Germinal center (tissue), 1 donor: ENCODE data around the gene GPM6B.

Experiments
- DNase-seq: peaks from one replicate; pipeline ENCODE4 v3.0.0; 2012; ENCODE audit warnings: mixed read lengths, low spot score

Gene GPM6B

GRCh38 chrX:13825178-13825762, 8.4 kb upstream of the GPM6B start:
- DNase-seq, result no peak

- DNase-seq, result no peak
Observed at GRCh38 chrX:13824746-13825145, 7.9 kb upstream of the GPM6B start.

- DNase-seq, result no peak
Observed at GRCh38 chrX:13821738-13822137, 4.8 kb upstream of the GPM6B start.

- no peak for DNase-seq
Observed at GRCh38 chrX:13816176-13816575, 717 bp downstream of the GPM6B start.

- no peak for DNase-seq
Observed at GRCh38 chrX:13815664-13816063, 1.2 kb downstream of the GPM6B start.

- DNase-seq, result no peak
Observed at GRCh38 chrX:13808865-13809264, 8.0 kb downstream of the GPM6B start.

GRCh38 chrX:13808293-13808692, 8.6 kb downstream of the GPM6B start:
- DNase-seq, result no peak

GRCh38 chrX:13805241-13805640, 11.7 kb downstream of the GPM6B start:
- no peak for DNase-seq

GRCh38 chrX:13803116-13803515, 13.8 kb downstream of the GPM6B start:
- no peak for DNase-seq

GRCh38 chrX:13798184-13798583, 18.7 kb downstream of the GPM6B start:
- no peak for DNase-seq

- no peak for DNase-seq
Observed at GRCh38 chrX:13797512-13797911, 19.4 kb downstream of the GPM6B start.

GRCh38 chrX:13794417-13794816, 22.5 kb downstream of the GPM6B start:
- no peak for DNase-seq

- no peak for DNase-seq
Observed at GRCh38 chrX:13793897-13794296, 23.0 kb downstream of the GPM6B start.

GRCh38 chrX:13791559-13791958, 25.3 kb downstream of the GPM6B start:
- DNase-seq, result no peak

- no peak for DNase-seq
Observed at GRCh38 chrX:13791145-13791544, 25.7 kb downstream of the GPM6B start.

- no peak for DNase-seq
Observed at GRCh38 chrX:13790206-13791131, 26.4 kb downstream of the GPM6B start.

GRCh38 chrX:13786048-13786447, 30.8 kb downstream of the GPM6B start:
- no peak for DNase-seq

GRCh38 chrX:13780868-13781427, 35.9 kb downstream of the GPM6B start:
- DNase-seq, result no peak

GRCh38 chrX:13778916-13779315, 38.0 kb downstream of the GPM6B start:
- DNase-seq, result no peak

GRCh38 chrX:13776387-13776786, 40.5 kb downstream of the GPM6B start:
- no peak for DNase-seq

GRCh38 chrX:13775837-13776236, 41.1 kb downstream of the GPM6B start:
- no peak for DNase-seq

GRCh38 chrX:13774696-13775095, 42.2 kb downstream of the GPM6B start:
- no peak for DNase-seq

- no peak for DNase-seq
Observed at GRCh38 chrX:13770013-13770535, 46.8 kb downstream of the GPM6B start.
